Measurements from ENCODE around the gene PAK1IP1.
"Not testable (repeated sequence)": the region's sequence is repeated elsewhere in the genome, so short reads cannot be mapped to it uniquely, and the experiment has no call there.

Gene PAK1IP1

DNA sequence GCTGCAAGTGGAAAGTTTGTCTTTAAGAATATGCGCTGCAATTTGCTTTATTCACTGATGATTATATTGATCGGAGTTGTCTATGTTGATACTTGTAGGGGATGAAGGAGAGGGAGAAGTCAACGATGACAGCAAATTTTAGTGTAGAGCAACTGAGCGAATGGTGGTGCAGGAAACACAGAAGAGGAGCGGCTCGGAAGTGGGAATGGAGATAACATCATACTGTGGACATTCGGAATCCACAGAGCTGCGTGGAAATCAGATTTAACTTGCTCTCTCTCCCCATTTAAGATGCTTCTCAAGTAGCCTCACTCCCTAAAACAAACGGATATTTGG is 52.1 kb downstream of the PAK1IP1 start:
- no peak for DNase-seq

DNA sequence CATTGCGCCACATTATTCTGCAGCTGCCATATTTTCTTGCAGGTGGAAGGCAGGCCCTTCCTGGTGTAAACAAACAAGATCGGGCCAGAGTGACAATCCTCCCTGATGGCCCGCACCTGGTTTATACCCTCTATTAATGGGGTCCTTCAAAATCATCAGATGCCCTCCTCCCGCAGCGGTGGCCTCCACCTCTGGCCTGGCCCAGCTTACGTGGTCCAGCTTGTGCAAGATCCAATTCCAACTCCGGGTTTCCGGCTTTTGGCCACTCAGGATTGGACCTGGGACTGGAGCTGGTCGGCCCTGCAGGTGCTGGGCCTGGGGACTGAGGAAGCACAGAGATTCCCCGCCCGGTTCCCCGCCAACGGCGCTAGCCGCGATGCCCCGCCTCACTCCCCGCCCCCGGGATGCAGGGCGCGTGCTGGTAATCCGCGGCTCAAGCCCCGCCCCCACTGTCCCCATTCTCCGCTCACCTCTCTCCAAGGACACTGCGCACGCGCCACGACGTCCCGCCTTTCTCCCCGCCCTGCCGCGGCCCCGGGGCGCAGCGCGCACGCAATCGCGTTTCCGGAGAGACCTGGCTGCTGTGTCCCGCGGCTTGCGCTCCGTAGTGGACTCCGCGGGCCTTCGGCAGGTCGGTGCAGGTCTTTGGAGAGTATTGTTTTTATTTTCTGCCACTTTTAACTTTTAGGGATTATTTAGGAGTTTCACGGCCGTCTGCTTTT is 52.6 kb downstream of the PAK1IP1 start, which contains the start of gene TMEM14B:
TMEM14B (plus strand) TSS at position 555 of the 722 bp plus-strand sequence. CDS start 1,441 bp downstream, outside the sequence.
- DNase-seq = peak; percentile 98

DNA sequence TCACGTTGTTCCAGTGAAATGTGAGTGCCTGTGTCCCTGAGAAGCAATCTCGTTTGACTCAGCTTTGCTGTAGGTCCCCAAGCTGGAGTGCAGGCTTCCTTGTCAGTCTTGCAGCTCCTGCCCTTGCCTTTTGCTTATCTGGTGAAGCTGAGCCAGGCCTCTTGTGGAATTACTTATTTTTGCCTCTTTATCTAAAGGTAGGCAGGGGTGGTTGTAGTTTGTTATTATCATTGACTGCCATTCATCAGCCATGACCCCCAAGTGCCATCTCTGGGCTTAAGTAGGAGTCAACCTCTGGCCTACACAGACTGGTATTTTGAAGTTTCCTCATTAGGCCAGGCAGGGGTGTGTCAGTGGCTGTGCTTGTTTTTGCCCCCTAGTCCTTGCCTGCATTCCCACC is 55.0 kb downstream of the PAK1IP1 start:
- DNase-seq = no peak

DNA sequence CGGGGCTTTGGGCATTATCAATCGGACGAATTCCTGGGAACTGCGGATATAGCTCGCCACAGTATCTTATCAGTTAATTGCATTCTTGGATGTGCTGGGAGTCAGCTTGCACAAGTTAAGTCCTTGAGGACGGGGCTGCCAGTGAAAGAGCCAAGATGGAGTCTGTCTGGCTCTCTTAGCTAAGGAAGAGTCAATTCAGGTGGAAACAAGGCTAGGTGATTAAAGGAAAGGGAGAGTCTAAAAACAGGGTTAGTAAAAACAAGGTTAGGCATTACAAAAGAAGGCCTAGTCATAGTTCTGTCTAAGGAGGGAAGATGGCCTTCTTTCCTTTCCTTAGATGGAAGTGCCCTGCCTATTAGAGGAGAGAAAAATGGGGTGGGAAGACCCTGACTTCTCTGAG is 55.8 kb downstream of the PAK1IP1 start:
- not testable (repeated sequence) for DNase-seq

DNA sequence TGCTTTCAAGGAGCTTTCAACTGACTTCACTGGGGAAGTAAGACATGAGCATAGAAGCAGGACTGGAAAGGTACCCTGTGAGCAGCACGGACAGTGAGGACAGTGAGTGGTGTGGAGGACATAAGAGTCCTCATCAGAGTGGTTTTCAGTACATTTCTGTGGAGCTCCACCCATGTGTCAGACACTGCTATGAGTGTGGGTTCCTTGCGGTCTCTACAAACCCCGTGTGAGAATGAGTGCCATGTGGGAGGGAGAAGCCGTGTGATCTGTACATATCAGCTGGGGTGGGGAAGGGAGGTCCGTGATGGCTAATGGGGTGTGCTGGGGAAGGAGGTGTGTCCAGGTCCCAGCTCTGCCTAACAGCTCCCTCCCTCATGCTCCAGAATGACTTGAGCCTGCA is 57.0 kb downstream of the PAK1IP1 start:
- DNase-seq = peak; percentile 36

DNA sequence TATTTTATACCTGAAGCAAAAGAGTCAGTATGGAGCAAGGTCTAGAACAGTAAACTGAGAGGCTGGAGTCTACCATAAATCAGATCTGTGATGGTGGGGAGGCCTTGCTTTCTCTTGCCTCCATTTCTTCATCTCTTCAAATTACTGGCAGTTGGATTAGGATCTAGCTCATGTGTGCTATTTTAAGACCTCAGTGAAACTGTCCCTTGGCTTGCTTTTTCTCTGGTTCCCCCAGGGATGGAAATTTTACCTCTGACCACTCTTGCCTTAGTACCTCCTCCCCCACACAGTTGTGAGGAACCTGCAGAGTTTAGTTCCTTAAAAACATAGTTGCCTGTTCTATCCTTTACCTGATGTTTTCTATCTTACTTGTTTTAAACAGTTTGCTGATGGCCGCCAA is 61.3 kb downstream of the PAK1IP1 start:
- DNase-seq = no peak
